ENCODE results near the gene TBXAS1.

The TBXAS1 gene

DNA sequence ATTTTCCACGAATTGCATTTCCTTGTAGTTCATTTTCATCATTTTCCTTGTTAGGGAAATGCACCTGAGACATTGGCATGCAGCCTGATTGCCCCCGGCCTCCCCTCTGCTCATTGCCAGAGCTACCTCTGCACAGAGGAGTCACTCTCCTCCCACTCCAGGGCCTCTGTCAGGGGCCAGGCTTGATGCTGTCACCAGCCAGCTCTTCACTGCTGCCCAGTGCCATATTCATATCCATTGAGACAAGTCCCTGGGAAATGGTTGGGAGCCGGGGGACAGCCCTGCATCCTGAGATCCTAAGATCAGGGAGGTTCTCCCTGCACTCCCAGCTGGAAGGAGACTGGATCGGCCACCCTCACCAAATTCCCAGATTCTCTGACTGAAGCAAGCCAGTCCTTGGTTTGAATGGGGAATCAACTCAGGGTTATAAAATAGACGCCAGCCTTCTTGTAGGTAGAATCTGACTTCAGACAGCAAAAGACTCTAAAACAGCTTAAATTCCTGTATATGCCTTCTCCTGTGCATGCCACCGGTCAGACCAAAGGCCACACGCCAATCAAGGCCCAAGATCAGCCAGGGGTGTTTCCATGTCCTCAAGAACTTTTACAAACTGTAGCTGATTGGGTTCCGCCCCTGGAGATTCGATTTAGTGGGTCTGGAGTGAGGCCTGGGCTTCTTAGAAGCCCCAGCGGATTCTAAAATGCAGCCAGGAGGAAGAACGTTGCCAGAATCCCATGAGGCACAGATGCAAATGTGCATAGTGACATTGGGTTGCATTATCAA is 147.2 kb downstream of the TBXAS1 start:
- TF ChIP-seq, protein P1, sequence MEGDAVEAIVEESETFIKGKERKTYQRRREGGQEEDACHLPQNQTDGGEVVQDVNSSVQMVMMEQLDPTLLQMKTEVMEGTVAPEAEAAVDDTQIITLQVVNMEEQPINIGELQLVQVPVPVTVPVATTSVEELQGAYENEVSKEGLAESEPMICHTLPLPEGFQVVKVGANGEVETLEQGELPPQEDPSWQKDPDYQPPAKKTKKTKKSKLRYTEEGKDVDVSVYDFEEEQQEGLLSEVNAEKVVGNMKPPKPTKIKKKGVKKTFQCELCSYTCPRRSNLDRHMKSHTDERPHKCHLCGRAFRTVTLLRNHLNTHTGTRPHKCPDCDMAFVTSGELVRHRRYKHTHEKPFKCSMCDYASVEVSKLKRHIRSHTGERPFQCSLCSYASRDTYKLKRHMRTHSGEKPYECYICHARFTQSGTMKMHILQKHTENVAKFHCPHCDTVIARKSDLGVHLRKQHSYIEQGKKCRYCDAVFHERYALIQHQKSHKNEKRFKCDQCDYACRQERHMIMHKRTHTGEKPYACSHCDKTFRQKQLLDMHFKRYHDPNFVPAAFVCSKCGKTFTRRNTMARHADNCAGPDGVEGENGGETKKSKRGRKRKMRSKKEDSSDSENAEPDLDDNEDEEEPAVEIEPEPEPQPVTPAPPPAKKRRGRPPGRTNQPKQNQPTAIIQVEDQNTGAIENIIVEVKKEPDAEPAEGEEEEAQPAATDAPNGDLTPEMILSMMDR (IDR thresholded peaks at IDR 0.05; ENCODE audit: insufficient read depth, low read length, missing control alignments): no peak
- ChIA-PET CTCF (interaction anchor here (1.3 to 2.5 kb wide), 3 partner anchors 330 to 477 kb away, joined by 3 to 15 read pairs (median 4); no protein-coding TSS in a partner anchor), POLR2A (no interaction called here)
- H3K4me3 ChIP-seq (ENCODE audit: low read depth, low read length): no peak overlapping the region
- no peak for DNase-seq (ENCODE audit: low read depth, low spot score)

DNA sequence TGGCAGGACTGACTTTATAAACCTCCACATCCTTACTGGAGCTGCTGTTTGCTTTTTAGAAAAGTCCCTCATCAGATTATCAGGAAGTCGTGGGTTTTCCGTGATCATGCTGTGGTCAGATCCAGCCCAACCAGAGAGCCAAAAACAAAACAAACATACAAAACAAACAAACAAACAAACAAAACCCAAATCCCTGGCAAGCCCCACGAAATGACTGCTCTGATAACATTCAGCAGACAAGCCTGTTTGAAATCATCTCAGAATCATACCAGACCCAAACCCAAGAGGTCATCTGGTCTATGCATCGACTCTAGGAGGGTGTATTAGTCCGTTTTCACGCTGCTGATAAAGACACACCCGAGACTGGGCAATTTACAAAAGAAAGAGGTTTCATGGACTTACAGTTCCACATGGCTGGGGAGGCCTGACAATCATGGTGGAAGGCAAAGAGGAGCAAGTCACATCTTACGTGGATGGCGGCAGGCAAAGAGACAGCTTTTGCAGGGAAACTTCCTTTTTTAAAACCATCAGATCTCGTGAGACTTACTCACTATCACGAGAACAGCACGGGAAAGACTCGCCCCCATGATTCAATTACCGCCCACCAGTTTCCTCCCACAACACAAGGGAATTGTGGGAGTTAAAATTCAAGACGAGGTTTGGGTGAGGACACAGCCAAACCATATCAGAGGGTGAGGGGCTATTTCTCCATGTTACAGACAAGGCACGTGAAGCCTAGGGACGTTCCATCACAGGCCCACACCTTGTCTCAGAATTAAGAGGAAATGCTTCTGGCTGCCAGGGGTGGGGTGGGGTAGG is 148.0 kb downstream of the TBXAS1 start:
- H3K4me3 ChIP-seq (ENCODE audit: low read depth, low read length): no peak overlapping the region
- no peak for DNase-seq (ENCODE audit: low read depth, low spot score)
- TF ChIP-seq, protein P1 (IDR thresholded peaks at IDR 0.05; ENCODE audit: insufficient read depth, low read length, missing control alignments): no peak
- ChIA-PET POLR2A (no interaction called here), CTCF (interaction anchor here (1.1 to 2.5 kb wide), 4 partner anchors 10 to 478 kb away, joined by 3 to 15 read pairs (median 4); no protein-coding TSS in a partner anchor)

DNA sequence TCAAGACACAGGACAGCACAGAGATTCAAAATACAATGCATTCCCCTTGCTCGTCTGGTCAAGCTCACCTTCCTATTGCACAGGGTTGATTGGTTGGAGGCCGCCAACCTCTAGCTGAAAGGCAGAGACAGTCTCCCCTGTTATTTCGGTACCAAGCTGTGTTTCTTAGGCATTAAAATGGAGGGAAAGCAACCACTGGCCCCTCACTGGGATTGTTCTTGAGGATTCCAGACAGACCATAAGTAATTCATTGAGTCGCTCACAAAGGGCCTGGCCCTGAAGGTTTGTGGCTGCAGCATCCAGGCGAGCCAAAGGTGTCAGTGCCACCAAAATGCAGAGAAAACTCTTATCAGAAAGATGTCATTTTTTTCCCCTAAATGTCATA is 152.4 kb downstream of the TBXAS1 start:
- ChIA-PET POLR2A (no interaction called here), CTCF (interaction anchor here (1.0 kb wide), 1 partner anchor 24 kb away, joined by 3 read pairs; no protein-coding TSS in a partner anchor)

DNA sequence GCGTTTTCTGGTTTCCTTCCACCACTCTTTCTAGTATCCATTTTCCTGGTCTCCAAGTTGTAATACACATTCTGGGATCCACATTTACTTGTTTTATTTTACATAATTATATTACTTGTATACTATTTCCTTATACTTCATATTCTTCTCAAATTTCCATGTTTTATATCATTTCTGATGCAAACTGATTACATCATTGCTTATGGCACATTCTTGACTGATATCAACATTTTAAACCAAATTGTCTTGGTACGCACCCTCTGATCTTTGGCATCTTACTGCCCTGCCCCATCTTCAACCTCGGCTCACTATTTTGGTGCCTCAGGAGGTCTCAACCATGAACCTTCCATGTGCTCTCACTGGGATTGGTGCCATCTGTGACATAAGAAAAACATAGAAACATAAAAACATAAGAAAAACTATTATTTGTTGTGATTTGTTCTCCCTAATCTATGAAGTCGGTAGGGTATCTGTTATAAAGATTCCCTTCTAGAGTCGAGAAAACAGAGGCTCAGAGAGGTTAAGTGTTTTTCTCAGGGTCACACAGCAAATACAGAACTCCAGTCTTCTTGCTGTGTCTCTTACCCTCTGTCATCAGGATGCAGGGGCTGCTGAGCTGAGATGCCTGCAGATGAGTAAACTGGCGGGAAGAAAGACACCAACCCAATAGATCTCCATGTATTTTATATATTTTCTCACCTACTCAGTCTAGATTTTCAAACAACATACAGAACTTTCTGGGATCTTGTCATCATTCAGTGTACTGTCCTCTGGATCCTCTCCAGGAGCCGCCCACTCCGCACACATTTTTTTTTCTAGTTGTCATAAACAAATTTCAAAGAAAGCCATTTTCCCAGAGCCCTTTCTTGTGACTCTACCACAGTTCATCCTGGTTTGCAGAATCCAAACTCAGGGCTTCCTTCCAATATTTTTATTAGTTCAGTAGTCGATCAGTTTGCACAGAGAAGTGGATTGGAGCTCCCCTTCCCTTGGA is 154.2 kb downstream of the TBXAS1 start:
- TF ChIP-seq, protein P1 (IDR thresholded peaks at IDR 0.05; ENCODE audit: insufficient read depth, low read length, missing control alignments): no peak

More for the DNA sequence above, 152.4 kb downstream of the TBXAS1 start:
- no peak for DNase-seq (ENCODE audit: low read depth, low spot score)
- no peak overlapping the region for H3K4me3 ChIP-seq (ENCODE audit: low read depth, low read length)
- TF ChIP-seq, protein P1 (IDR thresholded peaks at IDR 0.05; ENCODE audit: insufficient read depth, low read length, missing control alignments): no peak

DNA sequence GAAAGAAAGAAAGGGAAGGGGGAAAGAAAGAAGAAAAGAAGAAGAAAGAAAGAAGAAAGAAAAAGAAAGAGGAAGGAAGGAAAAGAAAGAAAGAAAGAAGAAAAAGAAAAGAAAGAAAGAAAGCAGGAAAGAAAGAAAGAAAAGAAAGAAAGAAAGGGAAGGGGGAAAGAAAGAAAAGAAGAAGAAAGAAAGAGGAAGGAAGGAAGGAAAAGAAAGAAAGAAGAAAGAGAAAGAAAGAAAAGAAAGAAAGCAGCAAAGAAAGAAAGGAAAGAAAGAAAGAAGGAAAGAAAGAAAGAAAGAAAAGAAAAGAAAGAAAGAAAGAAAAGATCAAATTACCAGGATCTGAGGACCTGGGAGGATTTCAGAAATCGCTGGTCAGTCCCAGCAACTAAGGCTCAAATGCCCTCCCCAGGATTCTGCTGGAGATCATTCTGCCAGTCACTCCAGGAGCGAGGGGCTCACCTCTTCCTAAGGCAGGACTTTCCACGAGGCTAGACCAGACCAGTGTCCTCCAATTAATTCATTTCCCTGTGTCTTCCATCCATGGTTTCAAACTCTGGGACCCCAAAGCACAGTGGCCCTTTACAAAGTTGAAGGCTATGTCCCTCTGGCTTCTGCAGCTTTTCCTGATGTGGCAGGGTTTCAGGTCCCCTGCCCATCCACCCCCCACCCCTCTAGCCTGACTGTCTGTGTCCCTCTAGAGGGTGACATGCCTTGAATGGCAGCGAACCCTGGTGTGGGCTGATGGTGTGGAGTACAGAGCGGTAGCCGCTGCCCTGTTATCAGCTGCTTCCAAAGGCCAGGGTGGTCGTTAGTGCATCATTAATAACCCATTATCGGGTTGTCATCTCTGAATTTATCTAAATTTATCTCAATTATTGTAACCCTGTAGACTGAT is 155.8 kb downstream of the TBXAS1 start:
- CTCF ChIA-PET: interaction anchor here (0.7 to 5.8 kb wide), 4 partner anchors 11 to 366 kb away, joined by 3 to 31 read pairs (median 3); no protein-coding TSS in a partner anchor
- POLR2A ChIA-PET: no interaction called here
- no peak overlapping the region for H3K4me3 ChIP-seq (ENCODE audit: low read depth, low read length)
- no peak for DNase-seq (ENCODE audit: low read depth, low spot score)
- TF ChIP-seq, protein P1 (IDR thresholded peaks at IDR 0.05; ENCODE audit: insufficient read depth, low read length, missing control alignments): no peak

More for the DNA sequence above, 154.2 kb downstream of the TBXAS1 start:
- POLR2A ChIA-PET: no interaction called here
- CTCF ChIA-PET: no interaction called here
- DNase-seq (ENCODE audit: low read depth, low spot score): no peak
- H3K4me3 ChIP-seq (ENCODE audit: low read depth, low read length): no peak overlapping the region
